Activated CD8-positive, alpha-beta memory T cell treated with anti-CD3 and anti-CD28 coated beads for 48 hours (primary cell): ENCODE measurements around the gene UPF2.
"Not testable (repeated sequence)": the region's sequence is repeated elsewhere in the genome, so short reads cannot be mapped to it uniquely, and the experiment has no call there.

Experiments
- DNase-seq, 3 experiments: peaks; one replicate each; pipeline ENCODE4 v3.0.0-alpha.2; 2020; ENCODE audit warnings: low read depth in 2 of 3, low spot score in 2 of 3

Gene UPF2

GRCh38 chr10:12042797-12043651, at the start of gene UPF2:
TSS of gene UPF2 (minus strand) at chr10:12042809. CDS start at chr10:12035423, 7,386 bp downstream.
- peak; percentile 93 to 96 (median 93) for DNase-seq

- DNase-seq, result no peak
Measured at GRCh38 chr10:12091421-12091820, 48.8 kb upstream of the UPF2 start.

GRCh38 chr10:12088919-12089318, 46.3 kb upstream of the UPF2 start:
- no peak for DNase-seq

GRCh38 chr10:12081879-12082557, 39.4 kb upstream of the UPF2 start:
- no peak for DNase-seq

- no peak for DNase-seq
Measured at GRCh38 chr10:12081470-12081869, 38.9 kb upstream of the UPF2 start.

GRCh38 chr10:12077580-12078180, 35.1 kb upstream of the UPF2 start:
- DNase-seq, result no peak

- DNase-seq, result no peak
Measured at GRCh38 chr10:12073526-12073925, 30.9 kb upstream of the UPF2 start.

- not testable (repeated sequence) for DNase-seq
Measured at GRCh38 chr10:12071441-12071840, 28.8 kb upstream of the UPF2 start.

- peak; percentile 97 to 99 (median 98) for DNase-seq
Measured at GRCh38 chr10:12068449-12069269, 26.1 kb upstream of the UPF2 start, which contains the start of gene DHTKD1. TSS of gene DHTKD1 (plus strand) at chr10:12068954. CDS start at chr10:12069034, 80 bp downstream.

GRCh38 chr10:12067336-12067735, 24.7 kb upstream of the UPF2 start:
- no peak for DNase-seq

GRCh38 chr10:12063483-12063818, 20.8 kb upstream of the UPF2 start:
- DNase-seq, result no peak

GRCh38 chr10:12062754-12063482, 20.3 kb upstream of the UPF2 start:
- DNase-seq, result no peak

GRCh38 chr10:12061124-12061523, 18.5 kb upstream of the UPF2 start:
- no peak for DNase-seq

GRCh38 chr10:12056748-12057147, 14.1 kb upstream of the UPF2 start:
- no peak for DNase-seq

GRCh38 chr10:12055732-12056131, 13.1 kb upstream of the UPF2 start:
- DNase-seq, result no peak

- no peak for DNase-seq
Measured at GRCh38 chr10:12051241-12051640, 8.6 kb upstream of the UPF2 start.

GRCh38 chr10:12050528-12050927, 7.9 kb upstream of the UPF2 start:
- DNase-seq, result no peak

- DNase-seq, result no peak
Measured at GRCh38 chr10:12048547-12048946, 5.9 kb upstream of the UPF2 start.

- no peak for DNase-seq
Measured at GRCh38 chr10:12045596-12045995, 3.0 kb upstream of the UPF2 start.

GRCh38 chr10:12042409-12042796, 206 bp downstream of the UPF2 start:
- DNase-seq, result peak in 2 of 3 experiments; percentile 37
